GM13977 (cell line): ENCODE results near the gene KRTAP10-8.
"Not testable (repeated sequence)": the region's sequence is repeated elsewhere in the genome, so short reads cannot be mapped to it uniquely, and the experiment has no call there.

Experiments used
- DNase-seq: peaks from one replicate; pipeline ENCODE4 v3.0.0; 2012; ENCODE audit warnings: low spot score
- in situ Hi-C: fragments of 300-500 bp; cut with MboI; formaldehyde crosslinking; loops from one replicate; pipeline ENCODE4 v1.12.0; 2022; ENCODE audit warnings: low sequenced_read_pairs, low pct_unique_long_range_greater_than_20kb, mixed read lengths, inconsistent platforms; ENCODE audit not compliant: unreplicated experiment
- TF ChIP-seq, protein P1 (sequence below): IDR thresholded peaks from 2 replicates; pipeline ENCODE4 v1.5.1; 2012; ENCODE audit warnings: mild to moderate bottlenecking, control low read depth; ENCODE audit not compliant: insufficient read depth; ENCODE audit errors: extremely low read depth, missing control alignments

The KRTAP10-8 gene

DNA sequence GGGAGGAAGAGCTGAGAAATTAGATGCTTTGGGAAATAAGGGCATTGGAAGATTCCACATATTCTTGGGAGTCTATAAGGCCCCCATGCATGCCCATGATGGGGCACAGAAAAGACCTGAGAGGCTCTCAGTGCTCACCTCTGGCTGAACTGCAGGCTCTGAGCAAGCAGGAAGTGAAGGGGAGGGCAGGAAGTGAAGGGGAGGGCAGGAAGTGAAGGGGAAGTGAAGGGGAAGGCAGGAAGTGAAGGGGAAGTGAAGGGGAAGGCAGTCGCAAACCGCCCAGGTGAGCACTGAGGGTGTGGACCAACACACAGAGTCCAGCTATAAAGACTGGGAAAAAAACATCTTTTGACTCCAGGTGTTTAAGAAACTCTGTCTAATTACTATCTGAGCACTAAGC lies 18.6 kb downstream of the KRTAP10-8 start:
- DNase-seq, result no peak
- in situ Hi-C loops, result no loop called here
- TF ChIP-seq, protein P1, sequence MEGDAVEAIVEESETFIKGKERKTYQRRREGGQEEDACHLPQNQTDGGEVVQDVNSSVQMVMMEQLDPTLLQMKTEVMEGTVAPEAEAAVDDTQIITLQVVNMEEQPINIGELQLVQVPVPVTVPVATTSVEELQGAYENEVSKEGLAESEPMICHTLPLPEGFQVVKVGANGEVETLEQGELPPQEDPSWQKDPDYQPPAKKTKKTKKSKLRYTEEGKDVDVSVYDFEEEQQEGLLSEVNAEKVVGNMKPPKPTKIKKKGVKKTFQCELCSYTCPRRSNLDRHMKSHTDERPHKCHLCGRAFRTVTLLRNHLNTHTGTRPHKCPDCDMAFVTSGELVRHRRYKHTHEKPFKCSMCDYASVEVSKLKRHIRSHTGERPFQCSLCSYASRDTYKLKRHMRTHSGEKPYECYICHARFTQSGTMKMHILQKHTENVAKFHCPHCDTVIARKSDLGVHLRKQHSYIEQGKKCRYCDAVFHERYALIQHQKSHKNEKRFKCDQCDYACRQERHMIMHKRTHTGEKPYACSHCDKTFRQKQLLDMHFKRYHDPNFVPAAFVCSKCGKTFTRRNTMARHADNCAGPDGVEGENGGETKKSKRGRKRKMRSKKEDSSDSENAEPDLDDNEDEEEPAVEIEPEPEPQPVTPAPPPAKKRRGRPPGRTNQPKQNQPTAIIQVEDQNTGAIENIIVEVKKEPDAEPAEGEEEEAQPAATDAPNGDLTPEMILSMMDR, result no peak

DNA sequence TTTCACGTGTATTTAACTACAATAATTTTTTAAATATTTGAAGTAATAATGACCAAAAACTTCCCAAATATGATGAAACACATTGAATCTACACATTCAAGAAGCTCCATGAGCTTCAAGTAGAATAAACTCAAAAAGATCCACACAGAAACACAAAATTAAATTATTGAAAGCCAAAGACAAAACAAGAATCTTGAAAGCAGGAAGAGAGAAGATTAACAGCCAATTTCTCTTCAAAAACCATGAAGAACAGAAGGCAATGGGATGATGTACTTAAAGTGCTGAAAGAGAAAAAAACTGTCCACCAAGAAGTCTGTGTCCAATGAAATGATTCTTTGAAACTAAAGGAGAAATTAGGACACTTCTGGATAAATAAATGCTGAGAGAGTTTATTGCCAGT lies 20.2 kb downstream of the KRTAP10-8 start:
- TF ChIP-seq, protein P1, result no peak
- no peak for DNase-seq
- in situ Hi-C loops, result no loop called here

DNA sequence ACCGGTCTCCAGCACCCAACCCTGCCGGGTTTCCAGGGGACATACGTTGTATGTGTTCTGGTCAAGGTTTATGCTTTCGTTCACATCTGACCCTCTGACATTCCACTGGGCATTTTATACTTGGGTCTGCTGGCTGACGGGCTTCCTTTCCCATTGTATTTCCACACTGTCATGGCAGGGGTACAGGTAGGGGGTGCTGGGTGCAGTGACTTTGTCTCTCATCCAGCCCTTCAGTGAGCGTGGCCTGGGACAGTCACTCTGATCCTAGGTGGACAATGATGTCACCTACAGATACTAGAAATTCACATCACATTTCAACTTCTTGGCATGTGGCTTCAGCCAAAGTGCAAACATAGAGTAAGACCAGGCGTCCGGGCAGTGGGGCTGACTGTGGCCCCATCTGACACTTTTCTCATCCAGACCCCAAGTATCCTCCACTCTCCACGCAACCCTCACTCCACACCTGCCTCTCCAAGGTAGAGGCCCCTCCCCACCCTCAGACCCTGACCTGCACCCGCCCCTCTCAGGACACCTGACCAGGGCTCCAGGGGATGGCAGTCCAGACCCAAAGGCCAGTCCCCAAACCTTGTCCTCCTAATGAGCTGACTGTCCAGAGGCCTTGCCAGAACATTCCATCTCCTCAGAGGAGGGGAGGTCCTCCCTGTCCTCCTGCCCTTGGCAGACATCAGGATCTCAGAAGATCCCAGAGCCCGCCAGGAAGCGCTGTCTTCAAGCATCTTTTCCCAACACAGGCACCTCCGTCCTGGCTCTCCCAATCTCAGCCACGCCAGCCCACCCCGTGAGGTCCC lies 24.5 kb downstream of the KRTAP10-8 start:
- DNase-seq, result no peak
- TF ChIP-seq, protein P1, result no peak
- in situ Hi-C loops, result no loop called here

DNA sequence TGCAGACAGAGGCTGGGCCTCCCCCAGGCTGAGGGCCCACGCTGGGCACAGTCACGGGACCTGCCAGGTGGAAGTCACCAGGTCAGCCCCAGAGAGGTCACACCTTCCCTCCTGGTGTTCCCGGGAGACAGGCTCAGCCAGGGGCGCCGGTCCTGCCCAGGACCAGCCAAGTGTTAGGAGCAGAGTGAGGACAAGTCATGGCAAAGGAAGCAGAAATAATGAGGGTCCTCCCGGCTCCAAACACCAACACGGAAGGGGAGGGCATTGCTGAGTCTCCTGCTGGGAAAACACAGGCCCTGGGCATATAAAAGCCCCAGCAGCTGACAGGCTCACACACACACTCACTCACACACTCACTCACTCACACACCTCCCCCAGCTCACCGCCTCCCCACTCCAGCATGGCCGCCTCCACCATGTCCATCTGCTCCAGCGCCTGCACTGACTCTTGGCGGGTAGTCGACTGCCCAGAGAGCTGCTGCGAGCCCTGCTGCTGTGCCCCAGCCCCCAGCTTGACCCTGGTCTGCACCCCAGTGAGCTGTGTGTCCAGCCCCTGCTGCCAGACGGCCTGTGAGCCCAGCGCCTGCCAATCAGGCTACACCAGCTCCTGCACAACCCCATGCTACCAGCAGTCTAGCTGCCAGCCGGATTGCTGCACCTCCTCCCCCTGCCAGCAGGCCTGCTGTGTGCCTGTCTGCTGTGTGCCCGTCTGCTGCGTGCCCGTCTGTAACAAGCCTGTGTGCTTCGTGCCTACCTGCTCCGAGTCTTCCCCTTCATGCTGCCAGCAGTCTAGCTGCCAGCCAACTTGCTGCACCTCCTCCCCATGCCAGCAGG lies 25.4 kb downstream of the KRTAP10-8 start, which contains the start of gene KRTAP10-10:
Gene KRTAP10-10 (plus strand): TSS at position 339 of the 833 bp plus-strand sequence. CDS start 62 bp downstream, at position 401.
- in situ Hi-C loops, result no loop called here
- DNase-seq, result no peak
- TF ChIP-seq, protein P1, result no peak

DNA sequence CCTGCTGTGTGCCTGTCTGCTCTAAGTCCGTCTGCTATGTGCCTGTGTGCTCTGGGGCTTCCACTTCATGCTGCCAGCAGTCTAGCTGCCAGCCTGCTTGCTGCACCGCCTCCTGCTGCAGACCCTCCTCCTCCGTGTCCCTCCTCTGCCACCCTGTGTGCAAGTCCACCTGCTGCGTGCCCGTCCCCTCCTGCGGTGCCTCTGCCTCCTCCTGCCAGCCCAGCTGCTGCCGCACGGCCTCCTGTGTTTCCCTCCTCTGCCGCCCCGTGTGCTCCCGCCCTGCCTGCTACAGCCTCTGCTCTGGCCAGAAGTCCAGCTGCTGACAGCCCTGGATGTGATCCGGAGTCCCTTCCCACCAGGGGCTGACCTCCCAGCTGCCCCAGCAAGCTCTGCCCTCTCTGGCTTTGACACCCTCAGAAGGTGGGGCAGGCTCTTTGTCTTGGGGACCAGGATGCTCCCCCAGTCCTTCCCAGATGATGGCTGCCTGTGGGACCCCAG lies 26.0 kb downstream of the KRTAP10-8 start:
- in situ Hi-C loops, DNase-seq: not testable (repeated sequence)

DNA sequence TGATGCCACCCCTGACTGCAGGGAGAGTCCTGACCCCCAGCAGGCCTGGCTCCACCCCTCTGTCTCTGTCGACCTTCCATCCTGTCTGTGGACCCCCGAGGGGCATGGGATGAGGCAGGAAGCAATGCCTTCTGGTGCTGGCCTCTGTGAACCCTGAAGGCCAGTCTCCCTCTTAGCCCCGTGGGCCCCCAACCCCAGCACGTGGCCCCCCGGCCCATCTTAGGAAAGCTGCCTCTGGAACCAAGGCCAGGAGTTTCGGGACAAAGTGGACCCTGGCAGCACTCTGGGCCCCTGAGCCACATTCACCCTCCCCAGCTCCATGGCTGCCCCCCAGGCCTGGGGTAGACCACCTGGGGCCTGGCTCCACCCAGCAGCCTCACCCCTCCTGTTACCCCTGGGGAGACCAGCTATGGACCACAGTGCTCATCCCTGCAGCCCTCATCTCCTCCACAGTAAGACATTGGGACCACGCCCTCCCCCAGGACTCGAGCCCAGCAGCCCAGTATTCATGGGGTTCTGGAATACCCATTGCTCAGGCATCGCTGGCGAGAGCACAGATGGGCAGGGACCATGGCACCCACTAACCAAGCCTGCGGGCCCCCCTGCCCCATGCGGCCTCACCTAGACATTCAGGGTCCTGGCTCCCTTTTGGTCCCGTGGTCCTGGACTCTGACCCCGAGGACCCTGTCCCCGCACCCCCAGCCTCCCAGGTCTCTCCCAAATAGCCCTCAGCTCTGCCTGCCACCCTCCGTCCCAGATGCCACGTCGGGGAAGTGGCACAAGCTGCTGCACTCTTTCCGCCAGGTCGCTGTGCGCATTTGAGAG lies 26.8 kb downstream of the KRTAP10-8 start:
- in situ Hi-C loops, DNase-seq: not testable (repeated sequence)

DNA sequence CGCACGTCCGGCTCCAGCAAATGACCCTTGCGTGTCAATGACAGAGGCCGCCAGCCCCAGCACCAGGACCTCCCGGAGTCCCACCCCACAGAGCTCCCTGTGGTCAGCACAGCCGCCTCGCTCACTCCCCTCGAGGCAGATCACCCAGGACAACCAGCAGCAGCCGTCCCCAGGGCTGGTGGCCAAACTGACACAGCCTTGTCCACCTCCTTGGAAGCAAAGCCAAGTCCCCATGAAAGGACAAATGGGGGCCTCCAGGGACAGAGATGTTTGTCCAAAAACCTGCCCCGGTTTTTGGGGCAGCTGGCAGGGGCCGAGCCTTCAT lies 27.4 kb downstream of the KRTAP10-8 start:
- in situ Hi-C loops, result no loop called here
- TF ChIP-seq, protein P1, result no peak
- DNase-seq, result no peak
